NCI-H1436 treated with DMSO at 0.1 percent for 48 hours (cell line): ENCODE results near the gene LRP6.

Experiments
- DNase-seq: peaks from one replicate; lab custom pipeline; 2025; lab: John Stamatoyannopoulos, UW

LRP6 gene

GRCh38 chr12:12214635-12215131 lies 52.2 kb downstream of the LRP6 start:
- DNase-seq = no peak

- DNase-seq = no peak
Measured at GRCh38 chr12:12214201-12214600, 52.6 kb downstream of the LRP6 start.

- DNase-seq = no peak
Measured at GRCh38 chr12:12212769-12213168, 54.1 kb downstream of the LRP6 start.

GRCh38 chr12:12210983-12211382 lies 55.9 kb downstream of the LRP6 start:
- no peak for DNase-seq

GRCh38 chr12:12210416-12210815 lies 56.4 kb downstream of the LRP6 start:
- DNase-seq = no peak

- DNase-seq = no peak
Measured at GRCh38 chr12:12209675-12210074, 57.2 kb downstream of the LRP6 start.

- no peak for DNase-seq
Measured at GRCh38 chr12:12209043-12209442, 57.8 kb downstream of the LRP6 start.

- DNase-seq = no peak
Measured at GRCh38 chr12:12207746-12208145, 59.1 kb downstream of the LRP6 start.

- no peak for DNase-seq
Measured at GRCh38 chr12:12206776-12207388, 60.0 kb downstream of the LRP6 start.

GRCh38 chr12:12202747-12203146 lies 64.1 kb downstream of the LRP6 start:
- DNase-seq = no peak

GRCh38 chr12:12202105-12202504 lies 64.7 kb downstream of the LRP6 start:
- no peak for DNase-seq

GRCh38 chr12:12201274-12201758 lies 65.5 kb downstream of the LRP6 start:
- no peak for DNase-seq

- DNase-seq = no peak
Measured at GRCh38 chr12:12200363-12200762, 66.5 kb downstream of the LRP6 start.

- no peak for DNase-seq
Measured at GRCh38 chr12:12198124-12198523, 68.7 kb downstream of the LRP6 start.

- no peak for DNase-seq
Measured at GRCh38 chr12:12197128-12197527, 69.7 kb downstream of the LRP6 start.

- DNase-seq = no peak
Measured at GRCh38 chr12:12195516-12195915, 71.3 kb downstream of the LRP6 start.

GRCh38 chr12:12195081-12195480 lies 71.8 kb downstream of the LRP6 start:
- DNase-seq = no peak

- no peak for DNase-seq
Measured at GRCh38 chr12:12194206-12194605, 72.6 kb downstream of the LRP6 start.

- DNase-seq = no peak
Measured at GRCh38 chr12:12191008-12191407, 75.8 kb downstream of the LRP6 start.

- no peak for DNase-seq
Measured at GRCh38 chr12:12190087-12190809, 76.6 kb downstream of the LRP6 start.

GRCh38 chr12:12185414-12185813 lies 81.4 kb downstream of the LRP6 start:
- DNase-seq = no peak

GRCh38 chr12:12182703-12183365 lies 84.0 kb downstream of the LRP6 start:
- no peak for DNase-seq

GRCh38 chr12:12181511-12181910 lies 85.3 kb downstream of the LRP6 start:
- DNase-seq = no peak
